Right forelimb (tissue), 1 donor: Measurements from ENCODE around the gene PLCB3.

ENCODE experiments used
- DNase-seq: peaks from one replicate; pipeline ENCODE4 v3.0.0-alpha.2; 2018

Gene PLCB3

DNA sequence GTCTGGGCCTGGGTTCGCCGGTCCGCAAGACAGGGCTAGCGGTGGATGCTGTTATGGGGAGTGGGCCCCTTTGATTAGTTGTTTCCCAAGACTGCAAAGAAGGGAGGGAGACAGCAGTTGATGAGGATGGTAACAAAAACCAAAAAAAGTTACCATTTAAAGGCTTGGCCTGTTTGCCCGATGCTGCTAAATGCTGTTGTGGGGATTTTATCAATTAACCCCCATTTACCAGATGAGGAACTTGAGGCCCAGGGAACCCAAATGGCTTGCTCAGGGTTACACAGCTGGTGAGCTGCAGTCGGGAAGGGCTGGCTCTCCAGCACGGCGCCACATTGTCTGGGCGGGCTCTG, 28.7 kb upstream of the PLCB3 start:
- no peak for DNase-seq

DNA sequence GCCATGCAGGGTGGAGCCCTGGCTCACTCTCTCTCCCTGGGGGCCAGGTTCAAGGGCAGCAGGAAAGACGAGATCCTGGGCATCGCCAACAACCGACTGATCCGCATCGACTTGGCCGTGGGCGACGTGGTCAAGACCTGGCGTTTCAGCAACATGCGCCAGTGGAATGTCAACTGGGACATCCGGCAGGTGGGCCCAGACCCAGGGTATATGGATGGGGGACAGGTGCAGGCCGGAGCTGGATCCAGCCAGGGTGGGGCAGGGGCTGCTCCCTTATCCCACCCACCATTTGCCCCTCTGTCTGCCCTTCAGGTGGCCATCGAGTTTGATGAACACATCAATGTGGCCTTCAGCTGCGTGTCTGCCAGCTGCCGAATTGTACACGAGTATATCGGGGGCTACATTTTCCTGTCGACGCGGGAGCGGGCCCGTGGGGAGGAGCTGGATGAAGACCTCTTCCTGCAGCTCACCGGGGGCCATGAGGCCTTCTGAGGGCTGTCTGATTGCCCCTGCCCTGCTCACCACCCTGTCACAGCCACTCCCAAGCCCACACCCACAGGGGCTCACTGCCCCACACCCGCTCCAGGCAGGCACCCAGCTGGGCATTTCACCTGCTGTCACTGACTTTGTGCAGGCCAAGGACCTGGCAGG, 28.2 kb upstream of the PLCB3 start:
- DNase-seq, result peak; percentile 44

DNA sequence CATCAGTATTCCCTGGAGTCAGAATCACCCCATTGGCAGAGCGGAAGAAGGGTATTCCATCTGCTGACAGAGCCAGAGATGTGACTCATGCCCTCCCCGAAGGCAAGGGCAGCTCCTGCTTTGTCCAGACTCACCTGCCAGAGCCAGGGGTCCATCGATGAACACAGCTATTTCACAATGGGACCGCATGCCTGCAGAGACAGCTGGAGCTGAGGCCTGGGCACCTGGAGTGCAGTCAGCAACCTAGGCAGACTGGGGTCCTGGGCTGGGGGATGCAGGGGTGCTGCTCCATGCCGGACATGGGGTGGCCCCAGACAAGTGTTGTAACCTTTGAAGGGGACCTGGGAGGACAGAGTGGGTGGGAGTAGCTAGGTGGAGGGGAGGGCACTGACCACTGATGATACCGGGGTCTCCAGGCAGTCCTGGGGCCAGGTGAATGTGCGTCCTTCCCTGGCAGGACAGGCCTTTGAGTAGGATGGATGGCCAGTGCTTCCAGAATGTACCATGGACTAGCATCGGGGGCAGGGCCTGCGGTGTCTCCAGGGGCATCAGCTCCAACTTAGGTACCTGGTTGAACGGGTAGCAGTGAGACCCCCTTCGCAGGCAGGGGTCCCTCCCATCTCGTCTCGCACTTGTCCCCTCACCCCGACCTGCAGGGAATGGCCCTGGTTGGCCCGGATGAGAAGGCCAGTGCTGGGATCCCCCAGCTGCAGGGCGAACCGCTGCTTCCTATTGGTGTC, 27.0 kb upstream of the PLCB3 start:
- DNase-seq, result peak; percentile 47

DNA sequence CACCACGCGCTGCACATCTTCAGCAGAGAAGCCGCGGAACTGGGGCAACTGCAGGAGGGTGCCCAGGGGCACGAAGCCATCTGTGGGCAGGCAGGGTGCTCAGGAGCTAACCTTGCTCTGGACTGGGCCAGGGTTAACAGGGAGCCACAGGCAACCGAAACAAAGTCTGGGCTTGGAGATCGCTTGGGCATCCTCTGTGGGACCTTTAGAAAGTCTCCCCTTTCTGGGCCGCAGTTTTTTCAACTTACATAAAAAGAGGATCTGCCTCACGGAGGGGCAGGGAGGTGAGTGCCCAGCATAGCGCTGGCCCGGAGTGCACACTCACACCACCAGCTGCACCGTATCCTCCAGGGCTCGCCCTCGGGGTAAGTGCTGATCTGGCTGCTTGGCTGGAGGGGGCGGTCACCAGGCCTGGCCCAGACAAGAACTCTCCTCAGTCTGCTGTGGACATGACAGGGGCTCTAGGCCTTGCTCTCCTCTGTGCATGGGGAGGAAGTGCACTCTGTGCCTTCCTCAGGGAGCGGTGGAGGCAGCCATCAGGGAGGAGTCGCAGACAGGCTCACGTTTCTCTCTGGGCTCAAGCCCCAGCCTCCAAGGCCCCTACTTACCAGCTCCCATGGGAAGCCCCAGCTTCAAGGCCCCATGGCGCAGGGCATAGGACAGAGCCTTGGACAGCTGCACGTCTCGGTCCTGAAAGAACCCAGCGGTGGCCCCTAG, 26.3 kb upstream of the PLCB3 start:
- DNase-seq, result no peak

GRCh38 chr11:64225608-64226506, 25.5 kb upstream of the PLCB3 start, which contains the start of the genes NUDT22 and TRPT1:
Gene NUDT22, plus strand, starts transcription at chr11:64226274. Its CDS starts 379 bp downstream, at chr11:64226653.
Gene TRPT1, minus strand, starts transcription at chr11:64226186. Its CDS starts 326 bp downstream, at chr11:64225860.
- DNase-seq, result peak; percentile 94

DNA sequence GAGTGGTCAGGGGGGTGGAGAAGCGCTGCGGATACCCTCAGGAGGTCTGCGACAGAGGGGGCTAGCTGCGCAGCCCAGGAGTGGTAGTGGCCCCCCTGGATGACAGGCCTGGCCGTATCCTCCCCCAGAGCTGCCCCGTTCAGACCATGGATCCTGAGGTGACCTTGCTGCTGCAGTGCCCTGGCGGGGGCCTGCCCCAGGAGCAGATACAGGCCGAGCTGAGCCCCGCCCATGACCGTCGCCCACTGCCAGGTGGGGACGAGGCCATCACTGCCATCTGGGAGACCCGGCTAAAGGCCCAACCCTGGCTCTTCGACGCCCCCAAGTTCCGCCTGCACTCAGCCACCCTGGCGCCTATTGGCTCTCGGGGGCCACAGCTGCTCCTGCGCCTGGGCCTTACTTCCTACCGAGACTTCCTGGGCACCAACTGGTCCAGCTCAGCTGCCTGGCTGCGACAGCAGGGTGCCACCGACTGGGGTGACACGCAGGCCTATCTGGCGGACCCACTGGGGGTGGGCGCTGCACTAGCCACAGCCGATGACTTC, 24.8 kb upstream of the PLCB3 start:
- DNase-seq, result no peak

DNA sequence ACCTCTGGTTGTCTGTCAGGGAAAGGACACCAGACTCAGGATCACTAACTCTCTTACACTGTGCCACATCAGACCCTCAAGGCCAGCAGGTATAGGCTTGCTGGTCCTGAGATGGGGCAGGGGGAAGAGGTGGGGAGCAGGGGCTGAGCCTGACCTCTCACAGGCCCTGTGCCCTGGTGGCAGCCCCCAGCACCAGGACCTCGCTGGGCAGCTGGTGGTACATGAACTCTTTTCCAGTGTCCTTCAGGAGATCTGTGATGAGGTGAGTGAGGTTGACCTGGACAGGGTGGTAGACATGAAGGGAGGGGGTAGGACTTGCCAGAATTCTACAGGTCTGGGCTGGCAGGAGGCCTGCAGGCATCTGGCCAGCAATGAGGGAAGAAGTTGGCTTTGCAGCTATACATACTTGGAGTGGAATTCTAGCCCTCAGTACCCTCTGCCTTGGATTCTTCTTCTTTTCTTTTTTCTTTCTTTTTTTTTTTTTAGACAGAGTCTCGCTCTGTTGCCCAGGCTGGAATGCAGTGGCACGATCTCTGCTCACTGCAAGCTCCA, 23.8 kb upstream of the PLCB3 start:
- DNase-seq, result no peak

DNA sequence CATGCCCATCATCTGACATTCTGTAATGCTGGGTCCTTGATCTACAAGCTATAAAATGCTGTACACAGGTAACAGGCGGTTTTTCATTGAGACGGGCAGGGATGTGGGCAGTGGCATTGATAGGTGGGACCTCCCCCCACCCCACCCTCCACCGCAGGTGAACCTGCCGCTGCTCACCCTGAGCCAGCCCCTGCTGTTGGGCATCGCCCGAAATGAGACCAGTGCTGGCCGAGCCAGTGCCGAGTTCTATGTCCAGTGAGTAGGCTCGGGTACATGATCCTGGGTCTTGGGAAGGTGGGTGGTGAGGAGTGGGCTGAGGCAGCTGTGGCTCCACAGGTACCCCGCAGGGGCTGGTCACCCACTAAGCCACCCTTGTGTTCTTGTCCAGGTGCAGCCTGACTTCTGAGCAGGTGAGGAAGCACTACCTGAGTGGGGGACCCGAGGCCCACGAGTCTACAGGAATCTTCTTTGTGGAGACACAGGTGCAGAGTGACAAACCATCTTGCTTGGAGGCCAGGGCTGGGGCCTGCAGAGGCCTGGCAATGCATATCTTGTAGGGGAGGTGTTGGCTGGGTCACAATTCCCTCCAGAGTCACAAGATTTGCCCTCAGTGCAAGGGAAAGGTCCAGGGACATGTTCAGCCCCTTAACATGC, 22.1 kb upstream of the PLCB3 start:
- no peak for DNase-seq

DNA sequence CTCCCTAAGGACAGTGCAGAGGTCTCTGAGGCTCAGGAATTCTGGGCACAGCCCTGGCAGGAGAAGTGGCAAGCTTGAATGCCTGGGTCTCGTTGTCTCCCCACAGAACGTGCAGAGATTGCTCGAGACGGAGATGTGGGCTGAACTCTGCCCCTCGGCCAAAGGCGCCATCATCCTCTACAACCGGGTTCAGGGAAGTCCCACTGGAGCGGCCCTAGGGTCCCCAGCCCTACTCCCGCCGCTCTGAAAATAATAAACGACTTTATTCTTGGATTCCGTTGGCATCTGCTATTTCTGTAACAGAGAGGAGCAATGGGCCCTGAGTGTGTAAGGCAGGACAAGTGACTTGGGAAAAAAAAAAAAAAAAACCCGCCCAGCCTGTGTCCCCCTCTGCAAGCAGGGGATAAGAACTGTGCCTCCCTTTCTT, 21.6 kb upstream of the PLCB3 start:
- no peak for DNase-seq

- DNase-seq, result peak; percentile 92
These were observed 21.0 kb upstream of the PLCB3 start, which contains the start of gene DNAJC4 for GRCh38 chr11:64230171-64230984. Gene DNAJC4, plus strand, starts transcription at chr11:64230548. Its CDS starts 307 bp downstream, at chr11:64230855.

GRCh38 chr11:64230985-64231365, 20.4 kb upstream of the PLCB3 start:
- DNase-seq, result no peak

- DNase-seq, result no peak
These were observed 19.8 kb upstream of the PLCB3 start for GRCh38 chr11:64231546-64231945.

DNA sequence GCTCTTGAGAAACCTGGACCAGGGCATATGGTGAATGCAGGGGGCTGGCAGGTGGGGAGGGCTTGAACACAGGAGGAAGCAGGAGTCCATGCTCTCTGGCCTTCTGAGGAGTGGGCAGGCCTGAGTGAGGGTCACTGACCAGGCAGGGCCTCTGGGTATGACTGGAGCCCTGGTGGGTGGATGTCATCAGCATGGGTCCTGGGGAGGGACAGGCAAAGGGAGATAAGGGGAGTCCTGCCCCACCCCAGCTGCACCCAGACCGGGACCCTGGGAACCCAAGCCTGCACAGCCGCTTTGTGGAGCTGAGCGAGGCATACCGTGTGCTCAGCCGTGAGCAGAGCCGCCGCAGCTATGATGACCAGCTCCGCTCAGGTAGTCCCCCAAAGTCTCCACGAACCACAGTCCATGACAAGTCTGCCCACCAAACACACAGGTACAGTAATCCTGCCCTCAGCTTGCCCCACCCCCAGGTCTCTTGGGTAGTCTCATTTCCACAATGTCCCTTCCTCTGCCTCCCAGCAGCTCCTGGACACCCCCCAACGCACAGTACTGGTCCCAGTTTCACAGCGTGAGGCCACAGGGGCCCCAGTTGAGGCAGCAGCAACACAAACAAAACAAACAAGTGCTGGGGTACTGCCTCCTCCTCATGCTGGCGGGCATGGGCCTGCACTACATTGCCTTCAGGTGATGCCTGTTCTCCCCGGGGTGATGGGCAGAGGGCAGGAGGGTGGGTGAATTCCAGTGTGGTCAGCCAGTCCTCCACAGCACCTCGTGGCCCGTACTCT, 19.0 kb upstream of the PLCB3 start:
- no peak for DNase-seq

DNA sequence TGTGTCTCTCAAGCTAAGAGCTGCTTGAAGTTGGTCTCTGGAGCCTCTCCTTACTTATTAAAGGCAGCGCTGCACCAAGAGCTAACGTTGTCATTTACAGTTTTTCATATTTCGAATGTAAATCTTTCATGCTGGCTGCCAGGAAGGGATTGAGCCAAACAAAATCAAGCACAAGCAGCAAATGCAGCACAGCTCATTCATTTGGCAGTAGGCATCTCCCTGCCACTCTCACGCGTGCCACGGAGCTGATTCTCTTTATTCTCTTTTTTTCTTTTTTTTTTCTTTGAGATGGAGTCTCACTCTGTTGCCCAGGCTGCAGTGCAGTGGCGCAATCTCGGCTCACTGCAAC, 18.4 kb upstream of the PLCB3 start:
- no peak for DNase-seq

- DNase-seq, result peak; percentile 84
These were observed 17.3 kb upstream of the PLCB3 start, which contains the start of gene VEGFB for GRCh38 chr11:64233913-64234586. Gene VEGFB, plus strand, starts transcription at chr11:64234584. Its CDS starts 250 bp downstream, at chr11:64234834.

GRCh38 chr11:64234647-64235379, 16.5 kb upstream of the PLCB3 start:
- no peak for DNase-seq

DNA sequence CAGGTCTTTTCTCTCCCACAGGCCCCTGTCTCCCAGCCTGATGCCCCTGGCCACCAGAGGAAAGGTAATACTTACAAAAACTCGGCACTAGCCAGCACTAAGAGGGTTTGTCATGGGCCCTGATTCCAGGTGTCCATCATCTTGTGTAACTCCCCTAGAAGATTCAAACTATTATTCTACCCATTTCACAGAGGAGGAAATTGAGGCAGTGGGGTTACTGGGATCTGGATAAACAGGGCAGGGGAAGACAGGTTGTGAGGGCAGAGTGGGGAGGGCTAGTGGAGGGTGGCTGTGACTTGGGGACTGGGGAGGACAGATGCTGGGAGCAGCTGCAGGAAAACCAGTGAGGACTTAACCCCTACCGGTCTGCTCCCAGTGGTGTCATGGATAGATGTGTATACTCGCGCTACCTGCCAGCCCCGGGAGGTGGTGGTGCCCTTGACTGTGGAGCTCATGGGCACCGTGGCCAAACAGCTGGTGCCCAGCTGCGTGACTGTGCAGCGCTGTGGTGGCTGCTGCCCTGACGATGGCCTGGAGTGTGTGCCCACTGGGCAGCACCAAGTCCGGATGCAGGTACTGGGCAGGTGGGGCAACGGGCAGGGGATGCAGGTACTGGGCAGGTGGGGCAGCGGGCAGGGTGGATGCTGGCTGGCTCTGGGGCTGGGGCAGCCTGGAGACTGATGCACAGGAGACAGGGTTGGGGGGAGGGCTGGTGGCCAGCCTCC, 15.7 kb upstream of the PLCB3 start:
- no peak for DNase-seq
